Mesenteric fat pad (tissue), 1 donor: ENCODE results near the gene MYBPC1. TPM values are rescaled to one million over a fixed set of nuclear protein-coding genes. Genes with fewer than 3 reads are reported as not detected.
"Not testable (repeated sequence)": the region's sequence is repeated elsewhere in the genome, so short reads cannot be mapped to it uniquely, and the experiment has no call there.

Experiments used
- DNase-seq: peaks from one replicate; pipeline ENCODE4 v3.0.0-alpha.2; 2020; ENCODE audit warnings: low spot score
- long read RNA-seq: library from polyadenylated mRNA; unstranded; transcript quantifications from one replicate; pipeline ENCODE4 v2.0.0, GENCODE V29; 2020
- total RNA-seq: library from RNA; stranded (reverse); fragmentation: NEBNext Ultra II Directional; extraction: Animal tissue kit (Norgen Biotek cat#: 25700); gene quantifications from one replicate; pipeline ENCODE4 v1.2.1, GENCODE V29; 2021
- donor health status: DM: yes; HTN: yes; CAD: no.

Gene MYBPC1
- total RNA-seq = not detected
- long read RNA-seq = 0 reads

GRCh38 chr12:101594700-101595099, at the start of gene MYBPC1:
Gene MYBPC1, plus strand, starts transcription at chr12:101594971. Its CDS starts 100 bp downstream, at chr12:101595071.
- no peak for DNase-seq

GRCh38 chr12:101551362-101552114, 43.2 kb upstream of the MYBPC1 start:
- DNase-seq = no peak

GRCh38 chr12:101552277-101552676, 42.5 kb upstream of the MYBPC1 start:
- no peak for DNase-seq

- DNase-seq = no peak
Observed at GRCh38 chr12:101557094-101557493, 37.7 kb upstream of the MYBPC1 start.

GRCh38 chr12:101558726-101559125, 36.0 kb upstream of the MYBPC1 start:
- DNase-seq = not testable (repeated sequence)

- no peak for DNase-seq
Observed at GRCh38 chr12:101563212-101563611, 31.6 kb upstream of the MYBPC1 start.

- no peak for DNase-seq
Observed at GRCh38 chr12:101564912-101565311, 29.9 kb upstream of the MYBPC1 start.

- no peak for DNase-seq
Observed at GRCh38 chr12:101566318-101566717, 28.5 kb upstream of the MYBPC1 start.

- DNase-seq = no peak
Observed at GRCh38 chr12:101567918-101568317, 26.9 kb upstream of the MYBPC1 start.

GRCh38 chr12:101570047-101570446, 24.7 kb upstream of the MYBPC1 start:
- no peak for DNase-seq

GRCh38 chr12:101571105-101571504, 23.7 kb upstream of the MYBPC1 start:
- DNase-seq = no peak

- no peak for DNase-seq
Observed at GRCh38 chr12:101573743-101574142, 21.0 kb upstream of the MYBPC1 start.

GRCh38 chr12:101578417-101578816, 16.4 kb upstream of the MYBPC1 start:
- no peak for DNase-seq

GRCh38 chr12:101581190-101581589, 13.6 kb upstream of the MYBPC1 start:
- no peak for DNase-seq

GRCh38 chr12:101582937-101583336, 11.8 kb upstream of the MYBPC1 start:
- DNase-seq = no peak

- DNase-seq = no peak
Observed at GRCh38 chr12:101590383-101590782, 4.4 kb upstream of the MYBPC1 start.

- no peak for DNase-seq
Observed at GRCh38 chr12:101591781-101592180, 3.0 kb upstream of the MYBPC1 start.

GRCh38 chr12:101592448-101592847, 2.3 kb upstream of the MYBPC1 start:
- DNase-seq = no peak

- DNase-seq = no peak
Observed at GRCh38 chr12:101592921-101593320, 1.9 kb upstream of the MYBPC1 start.

- DNase-seq = no peak
Observed at GRCh38 chr12:101596172-101596571, 1.4 kb downstream of the MYBPC1 start.

GRCh38 chr12:101597164-101597563, 2.4 kb downstream of the MYBPC1 start:
- no peak for DNase-seq

- DNase-seq = no peak
Observed at GRCh38 chr12:101598483-101598882, 3.7 kb downstream of the MYBPC1 start.

- no peak for DNase-seq
Observed at GRCh38 chr12:101599311-101599710, 4.5 kb downstream of the MYBPC1 start.
